HG03139 (cell line): ENCODE results near the gene AMT.

Experiments
- ATAC-seq: cut with Tn5 transposase; IDR thresholded peaks from one replicate; pipeline ENCODE4 v1.9.1; 2021; ENCODE audit not compliant: unreplicated experiment

The AMT gene

GRCh38 chr3:49422379-49423248 is at the start of gene AMT:
TSS of gene AMT (minus strand) at chr3:49422473. CDS start at chr3:49422450, 23 bp downstream.
- ATAC-seq = no peak

- ATAC-seq = peak; percentile 19
These were observed 48.6 kb upstream of the AMT start for GRCh38 chr3:49470714-49471420.

GRCh38 chr3:49469936-49470713 is 47.9 kb upstream of the AMT start, which contains the start of gene DAG1:
TSS of gene DAG1 (plus strand) at chr3:49470267. CDS start at chr3:49510535, 40,268 bp downstream.
- ATAC-seq = peak; percentile 77

GRCh38 chr3:49469037-49469935 is 47.0 kb upstream of the AMT start:
- ATAC-seq = no peak

GRCh38 chr3:49466085-49466484 is 43.8 kb upstream of the AMT start:
- ATAC-seq = no peak

GRCh38 chr3:49465270-49466034 is 43.2 kb upstream of the AMT start:
- ATAC-seq = no peak

- no peak for ATAC-seq
These were observed 39.9 kb upstream of the AMT start for GRCh38 chr3:49462222-49462621.

- ATAC-seq = no peak
These were observed 39.3 kb upstream of the AMT start for GRCh38 chr3:49461443-49462171.

GRCh38 chr3:49460956-49461355 is 38.7 kb upstream of the AMT start:
- ATAC-seq = no peak

- ATAC-seq = no peak
These were observed 38.1 kb upstream of the AMT start for GRCh38 chr3:49460188-49460890.

- no peak for ATAC-seq
These were observed 34.2 kb upstream of the AMT start for GRCh38 chr3:49456466-49456865.

- no peak for ATAC-seq
These were observed 32.8 kb upstream of the AMT start for GRCh38 chr3:49454898-49455681.

GRCh38 chr3:49454458-49454857 is 32.2 kb upstream of the AMT start:
- no peak for ATAC-seq

- no peak for ATAC-seq
These were observed 31.3 kb upstream of the AMT start for GRCh38 chr3:49453621-49454020.

GRCh38 chr3:49445391-49445790 is 23.1 kb upstream of the AMT start:
- no peak for ATAC-seq

GRCh38 chr3:49434731-49435130 is 12.5 kb upstream of the AMT start:
- ATAC-seq = no peak

GRCh38 chr3:49428752-49429080 is 6.4 kb upstream of the AMT start:
- no peak for ATAC-seq

GRCh38 chr3:49427586-49427985 is 5.3 kb upstream of the AMT start:
- no peak for ATAC-seq
